NCI-H345 (cell line): ENCODE results near the gene EML4.
A peak's percentile ranks its signal among the peaks of the same experiment; 100 is the strongest.

Experiments used
- DNase-seq: peaks from one replicate; lab custom pipeline; 2025; lab: John Stamatoyannopoulos, UW

Gene EML4

DNA sequence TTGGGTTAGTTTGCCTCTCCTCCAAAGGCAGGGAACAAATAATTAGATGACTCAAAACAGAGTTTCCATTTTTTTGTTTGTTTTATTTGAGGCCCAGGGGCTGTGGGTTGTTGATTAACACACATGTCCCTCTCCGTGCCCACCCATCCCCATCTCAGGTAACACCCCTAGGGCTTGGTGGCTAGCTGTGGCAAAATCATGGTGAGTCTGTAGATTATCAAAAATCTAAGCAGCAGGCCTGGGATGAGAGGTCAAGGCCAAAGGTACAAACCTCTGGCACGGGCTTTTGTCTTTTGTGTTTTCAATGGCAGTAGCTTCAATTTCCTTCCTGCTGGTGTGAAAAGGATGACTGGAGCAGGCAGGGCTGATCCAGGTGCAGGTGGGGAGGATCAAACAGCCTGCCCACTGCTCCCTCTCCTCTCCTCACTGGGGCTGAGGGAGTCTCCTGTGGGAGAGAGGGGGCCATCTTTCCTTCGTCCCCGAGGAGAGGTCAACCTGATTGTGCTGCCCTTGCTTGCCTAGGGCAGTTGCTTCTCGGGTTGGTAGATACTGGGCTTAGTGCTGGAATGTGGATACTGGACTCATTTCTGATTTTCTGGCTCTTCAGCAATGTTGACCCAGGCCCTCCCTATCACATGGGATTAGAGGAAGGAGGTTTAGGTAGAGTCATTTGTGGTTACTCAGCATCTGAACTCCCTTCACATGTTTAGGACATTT is 31.9 kb upstream of the EML4 start:
- DNase-seq, result no peak

DNA sequence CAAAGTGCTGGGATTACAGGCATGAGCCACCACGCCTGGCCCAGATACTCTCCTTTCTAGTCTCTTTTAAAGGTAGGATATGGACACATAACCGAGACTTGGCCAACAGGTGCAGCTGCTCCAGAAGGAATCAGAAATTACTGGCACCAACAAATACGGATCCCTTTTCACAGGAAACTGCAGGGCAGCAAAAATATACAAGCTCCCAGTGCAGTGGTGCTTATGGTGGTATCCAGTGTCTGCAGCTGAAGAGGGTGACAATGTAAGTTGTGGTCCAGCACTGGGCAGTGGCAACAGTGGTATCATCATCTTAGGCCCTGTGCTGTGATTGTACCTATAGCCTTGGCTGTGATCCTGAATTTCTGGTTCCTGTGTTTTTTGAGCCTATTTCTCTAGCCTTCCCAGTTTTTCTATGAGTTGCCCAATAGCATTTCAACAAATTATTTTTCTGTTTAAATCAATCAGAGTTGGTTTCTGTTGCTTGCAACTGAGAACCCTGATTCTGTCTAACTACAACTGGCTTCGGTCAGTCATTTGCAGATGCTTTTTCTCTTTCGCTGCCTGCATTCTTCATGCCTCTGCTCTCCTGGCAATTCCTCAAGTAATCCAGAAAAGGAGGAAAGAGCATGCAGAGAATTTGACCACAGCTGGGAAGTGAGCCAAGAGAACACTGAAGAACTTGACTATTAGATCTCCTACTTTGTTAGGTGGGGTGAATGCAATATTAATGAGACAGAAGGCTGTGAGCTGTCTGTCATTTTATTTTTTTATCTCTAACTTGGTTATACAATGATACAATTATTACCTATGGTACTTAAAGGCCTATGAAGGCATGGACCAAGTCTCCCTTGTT is 30.8 kb upstream of the EML4 start:
- DNase-seq, result no peak

DNA sequence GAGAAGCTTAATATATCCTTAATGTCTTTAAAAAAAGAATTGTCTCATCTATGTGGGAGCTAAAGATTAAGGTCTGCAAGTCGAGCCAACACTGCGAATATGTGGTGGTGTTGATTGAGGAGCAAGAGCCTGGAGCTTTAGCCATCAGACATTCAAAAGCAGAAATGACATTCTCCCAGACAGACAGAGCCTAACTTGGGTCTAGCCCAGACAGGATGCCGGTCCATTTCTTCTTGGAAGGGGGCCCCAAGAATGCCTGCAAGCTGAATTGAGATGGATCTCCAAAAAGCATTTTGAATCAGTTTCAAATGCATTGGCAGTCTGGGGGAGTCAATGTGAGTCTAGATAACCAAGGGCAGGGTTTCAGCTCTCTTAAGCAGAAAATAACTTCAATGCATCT is 30.1 kb upstream of the EML4 start:
- DNase-seq, result no peak

DNA sequence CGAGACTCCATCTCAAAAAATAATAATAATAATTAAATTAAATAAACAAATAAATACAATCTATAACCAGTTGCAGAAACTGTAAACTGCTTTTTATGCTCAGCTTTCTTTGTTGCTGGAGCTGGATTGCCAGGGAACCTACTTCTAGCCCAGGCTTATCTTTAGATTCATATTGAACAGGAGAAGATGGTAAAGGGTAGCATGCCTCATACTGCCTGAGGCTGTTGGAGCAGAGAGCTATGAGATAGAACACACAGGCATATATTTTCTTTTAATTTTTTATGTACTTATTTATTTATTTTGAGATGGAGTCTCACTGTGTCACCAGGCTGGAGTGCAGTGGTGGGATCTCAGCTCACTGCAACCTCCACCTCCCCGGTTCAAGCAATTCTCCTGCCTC is 28.7 kb upstream of the EML4 start:
- DNase-seq, result no peak

DNA sequence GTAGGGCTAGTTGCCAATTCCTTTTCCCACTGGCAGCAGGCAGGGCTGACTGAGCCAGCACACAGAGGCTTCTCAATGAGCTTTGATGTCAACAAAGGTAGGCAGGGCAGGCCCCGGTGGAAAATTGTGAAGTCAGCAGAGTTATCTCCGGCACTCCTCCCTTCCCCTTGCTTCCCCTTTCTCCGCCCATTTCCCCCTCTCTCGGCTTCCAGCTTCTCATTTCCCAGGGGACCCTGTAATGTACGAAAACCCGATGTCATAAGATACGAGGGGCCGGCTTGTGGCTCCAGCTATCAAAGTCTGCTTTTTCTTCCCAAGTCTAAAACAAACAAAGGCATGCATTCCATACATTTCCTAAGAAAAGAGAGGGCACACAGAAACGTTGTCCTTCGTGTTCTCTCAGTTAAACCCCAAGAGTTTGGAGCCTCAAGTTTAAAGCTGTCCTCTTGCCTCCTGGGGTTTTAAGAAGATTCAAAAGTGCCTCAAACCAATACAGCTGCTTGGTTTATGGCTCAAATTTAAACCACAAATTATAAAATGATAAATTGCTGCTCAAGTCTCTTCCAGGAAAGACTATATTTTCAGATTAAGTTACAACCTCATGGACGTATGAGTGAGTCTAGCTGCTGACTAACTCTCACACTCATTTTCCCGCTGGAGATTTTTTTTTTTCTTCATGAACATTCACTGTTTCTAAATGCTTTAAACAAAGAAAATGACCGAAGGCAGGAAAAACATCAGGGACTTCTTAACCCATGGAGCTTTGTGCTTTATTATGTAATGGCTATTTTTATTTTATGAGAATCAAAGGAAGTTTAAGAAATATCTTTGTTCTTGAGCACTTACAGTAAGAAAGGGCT is 27.2 kb upstream of the EML4 start:
- peak; percentile 53 for DNase-seq

DNA sequence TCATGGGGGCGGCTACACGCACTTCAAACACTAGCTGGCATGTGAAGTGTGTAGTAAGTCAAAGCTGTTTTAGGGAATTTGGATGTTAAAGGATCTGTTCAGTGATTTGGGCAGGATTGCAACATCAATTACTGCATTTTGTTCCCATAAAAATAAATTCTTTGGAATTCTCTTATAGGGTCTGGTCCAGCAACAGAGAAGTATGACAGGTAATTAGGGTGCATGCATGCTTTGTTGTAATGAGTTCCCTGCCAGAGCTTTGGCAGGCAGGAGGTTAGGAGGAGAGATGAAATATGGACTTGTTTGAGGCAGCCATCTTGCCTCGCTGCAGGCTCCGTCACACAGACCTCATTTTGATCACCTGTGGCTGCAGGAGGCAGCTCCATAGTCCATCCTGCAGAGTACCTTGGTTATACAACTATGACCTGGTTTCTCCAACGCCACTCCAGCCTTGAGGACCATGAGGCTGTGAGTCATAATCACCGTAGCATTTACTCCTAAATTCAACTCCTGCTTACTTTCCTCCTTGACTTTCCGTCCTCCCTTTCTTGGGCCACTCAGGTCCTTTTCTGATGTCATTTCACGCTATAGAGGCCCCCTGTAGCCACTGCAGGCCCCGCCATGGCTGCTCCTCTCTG is 26.5 kb upstream of the EML4 start:
- DNase-seq, result no peak

DNA sequence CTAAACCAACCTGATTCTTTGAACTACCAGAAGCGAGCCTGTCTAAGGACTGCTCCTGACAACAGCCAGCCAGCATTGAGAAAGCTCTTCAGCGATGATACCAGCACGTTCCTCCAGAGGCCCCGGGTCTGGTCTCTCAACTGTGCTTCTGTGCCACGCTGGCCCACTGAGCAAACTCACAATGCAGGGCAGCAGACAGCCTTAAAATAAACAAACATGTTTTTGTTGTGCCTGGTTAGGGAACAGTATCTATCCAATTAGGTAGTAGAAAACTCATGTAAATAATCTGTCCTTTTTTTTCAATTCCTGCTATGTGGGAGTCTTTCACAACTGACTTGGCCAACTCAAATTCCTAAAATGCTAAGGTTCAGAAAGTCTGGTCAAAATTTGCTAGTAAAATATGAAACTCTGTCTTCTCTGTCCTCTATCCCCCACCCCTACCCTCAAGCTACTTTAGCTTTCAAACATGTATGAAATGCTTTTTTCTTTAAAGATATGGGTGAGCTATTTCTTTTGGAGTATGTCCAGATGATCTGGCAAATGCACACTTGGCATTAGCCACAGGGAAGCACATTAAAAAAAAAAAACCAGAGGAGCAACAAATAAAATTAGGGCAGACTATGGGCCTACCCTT is 21.4 kb upstream of the EML4 start:
- no peak for DNase-seq

DNA sequence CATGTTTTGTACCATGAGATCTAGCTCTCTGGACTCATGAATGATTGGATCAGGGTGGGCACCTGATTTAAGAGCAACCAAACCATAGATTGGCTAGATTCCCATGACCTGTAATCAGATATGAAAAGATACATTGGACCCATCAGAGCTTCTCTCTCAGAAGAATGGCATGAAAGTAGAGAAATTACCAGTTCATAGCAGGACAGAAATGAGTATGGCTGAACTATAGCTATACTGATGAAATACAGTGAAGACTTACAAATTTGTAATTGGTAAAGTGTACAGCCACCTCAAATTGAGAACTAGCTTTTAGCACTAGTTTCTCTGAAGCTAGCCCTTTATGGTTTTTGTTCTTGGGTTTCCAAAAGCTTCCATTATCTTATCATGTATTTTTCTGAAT is 19.0 kb upstream of the EML4 start:
- DNase-seq, result no peak

DNA sequence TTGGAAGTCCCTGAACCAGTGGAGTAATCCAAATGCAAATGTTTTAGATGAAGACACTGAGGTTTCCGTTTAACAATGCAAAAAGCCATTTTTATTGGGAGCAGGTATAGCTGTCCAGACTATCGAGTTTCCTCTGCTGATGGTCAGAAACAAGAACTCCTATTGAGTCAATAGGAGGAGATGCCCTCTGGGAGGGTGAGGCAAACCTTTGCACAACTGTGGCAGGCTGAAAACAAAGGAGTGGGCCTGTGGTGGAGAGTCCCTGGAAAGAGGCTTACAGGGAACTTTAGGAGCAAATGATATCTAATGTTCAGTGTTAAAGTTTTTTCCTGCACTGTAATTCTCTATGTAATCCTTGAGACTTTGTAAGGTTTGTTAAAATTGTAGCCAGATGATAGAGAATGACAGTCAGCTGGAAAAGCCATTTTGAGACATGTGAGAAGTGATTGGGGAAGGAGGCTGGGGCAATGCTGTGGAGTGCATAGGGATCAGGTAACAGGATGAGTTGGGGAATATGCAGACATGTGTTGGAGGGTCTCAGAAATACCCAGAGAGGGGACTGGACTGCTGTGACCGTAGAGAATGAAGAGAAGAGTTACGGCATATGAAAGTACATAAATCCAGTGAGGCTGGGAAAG is 15.1 kb upstream of the EML4 start:
- DNase-seq, result no peak

DNA sequence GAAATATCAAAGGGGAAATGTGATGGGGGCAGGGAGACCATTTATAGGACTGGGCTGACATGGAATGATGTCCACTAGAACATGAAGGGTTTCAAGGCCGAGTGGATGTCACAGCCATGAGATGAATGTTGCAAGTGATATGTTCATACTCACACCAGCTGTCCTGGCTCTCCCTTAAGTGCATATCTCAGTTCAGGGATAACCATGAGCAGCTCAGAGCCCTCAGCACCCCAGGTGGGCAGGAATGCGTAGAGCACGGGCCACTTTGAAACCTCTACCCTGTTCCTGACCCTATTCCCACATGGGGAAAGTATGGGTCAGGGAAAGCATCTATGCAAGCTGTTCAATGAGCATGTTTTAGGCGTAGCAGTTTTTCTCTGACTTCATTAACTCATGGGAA is 12.4 kb upstream of the EML4 start:
- no peak for DNase-seq

DNA sequence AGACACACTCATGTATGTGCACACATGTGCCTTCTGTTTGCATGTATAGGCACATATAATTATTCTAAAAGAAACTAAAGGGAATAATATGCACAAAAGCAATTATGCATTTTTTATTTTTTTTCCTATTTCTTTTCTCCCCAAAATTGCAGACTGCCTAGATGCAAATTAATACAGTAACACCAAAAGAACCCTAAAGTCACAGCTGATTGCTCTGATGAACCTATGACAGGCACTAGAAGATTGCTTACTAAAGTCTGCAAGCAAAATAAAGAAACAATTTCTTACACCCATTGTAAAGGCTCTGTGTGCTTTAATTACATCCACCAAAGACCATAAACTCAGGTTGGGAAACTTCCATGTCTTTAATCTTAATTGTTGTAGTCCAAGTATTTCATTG is 7.7 kb upstream of the EML4 start:
- DNase-seq, result no peak

DNA sequence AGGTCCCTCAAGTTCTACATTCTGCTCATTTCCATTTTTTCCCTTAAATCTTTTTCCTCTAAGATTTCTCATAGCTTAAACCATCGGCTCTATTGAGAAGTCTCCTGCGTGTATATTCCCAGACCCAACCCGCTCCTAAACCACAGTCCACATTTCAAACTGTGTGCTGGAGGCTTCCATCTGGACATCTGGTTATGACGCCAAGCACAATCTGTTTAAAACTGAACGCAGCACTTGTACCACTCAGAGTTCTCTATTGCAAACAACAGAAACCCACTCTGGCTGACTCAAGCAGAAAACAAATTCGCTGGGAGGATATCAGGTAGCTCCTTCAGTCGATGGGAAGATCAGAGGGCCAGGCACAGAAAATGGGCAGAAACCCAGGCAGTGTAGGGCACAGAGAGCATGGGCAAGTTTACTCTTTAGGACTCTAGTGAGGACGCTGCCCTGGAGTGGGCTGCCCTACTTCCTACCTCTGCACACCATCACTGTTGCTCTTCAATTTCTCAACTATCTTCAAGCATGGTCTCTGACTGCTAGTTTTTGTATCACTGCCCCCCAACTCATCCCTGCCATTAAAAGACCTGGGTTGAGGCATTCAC is 5.6 kb upstream of the EML4 start:
- DNase-seq, result no peak

DNA sequence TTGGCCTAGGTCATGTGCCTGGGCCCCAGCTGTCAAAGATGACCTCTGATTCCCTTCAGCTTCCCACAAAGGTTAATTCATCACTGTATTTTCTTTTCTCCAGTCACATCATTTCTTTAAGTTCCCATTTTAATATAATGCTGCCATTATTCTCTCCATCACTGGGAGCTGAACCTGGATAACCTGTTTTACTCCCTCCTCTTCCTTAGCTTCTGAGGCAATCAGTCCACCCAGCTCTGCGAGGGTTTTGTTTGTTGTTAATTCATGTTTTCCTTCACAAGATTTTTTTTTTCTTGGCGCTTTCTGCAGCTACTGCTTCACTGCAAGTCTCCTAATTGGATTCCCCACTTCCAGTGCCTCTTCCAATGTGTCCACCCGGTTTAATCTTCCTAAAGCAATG is 5.1 kb upstream of the EML4 start:
- DNase-seq, result no peak

DNA sequence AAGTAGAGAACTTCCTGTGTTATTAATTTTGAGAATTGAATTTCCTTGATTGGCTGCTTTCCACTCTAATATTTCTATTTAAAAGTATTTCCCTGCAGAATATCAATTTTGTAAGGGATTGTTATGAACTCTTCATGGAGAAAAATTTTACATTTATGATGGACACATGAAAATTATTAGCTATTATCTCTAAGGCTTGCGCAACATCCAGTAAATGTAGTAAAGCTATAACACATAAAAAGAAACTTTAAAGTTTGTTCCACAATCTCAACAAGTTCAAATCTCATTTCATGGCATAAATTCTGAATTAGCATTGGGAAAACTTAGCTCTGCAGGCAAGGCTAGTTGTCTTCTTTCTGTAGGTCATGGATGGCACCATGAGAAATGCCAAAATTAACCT is 4.2 kb upstream of the EML4 start:
- DNase-seq, result no peak

DNA sequence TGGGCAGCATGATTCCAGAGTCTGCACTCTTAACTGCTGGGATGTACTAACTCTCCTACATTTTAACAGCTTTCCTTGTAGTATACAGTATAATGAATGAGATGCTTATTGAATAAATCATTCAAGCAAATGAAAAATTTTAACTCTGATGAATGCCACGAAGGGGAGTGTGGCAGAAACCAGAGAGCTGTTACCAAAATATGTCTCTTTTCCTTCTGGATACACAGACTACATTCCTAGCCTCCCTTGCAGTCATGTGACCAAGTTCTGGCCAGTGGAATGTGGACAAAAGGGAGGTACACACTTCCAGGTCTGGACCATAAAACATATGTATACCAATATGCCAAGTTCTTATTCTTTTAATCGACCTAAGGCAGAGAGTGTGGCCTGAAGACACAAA is 1.7 kb upstream of the EML4 start:
- DNase-seq, result no peak

DNA sequence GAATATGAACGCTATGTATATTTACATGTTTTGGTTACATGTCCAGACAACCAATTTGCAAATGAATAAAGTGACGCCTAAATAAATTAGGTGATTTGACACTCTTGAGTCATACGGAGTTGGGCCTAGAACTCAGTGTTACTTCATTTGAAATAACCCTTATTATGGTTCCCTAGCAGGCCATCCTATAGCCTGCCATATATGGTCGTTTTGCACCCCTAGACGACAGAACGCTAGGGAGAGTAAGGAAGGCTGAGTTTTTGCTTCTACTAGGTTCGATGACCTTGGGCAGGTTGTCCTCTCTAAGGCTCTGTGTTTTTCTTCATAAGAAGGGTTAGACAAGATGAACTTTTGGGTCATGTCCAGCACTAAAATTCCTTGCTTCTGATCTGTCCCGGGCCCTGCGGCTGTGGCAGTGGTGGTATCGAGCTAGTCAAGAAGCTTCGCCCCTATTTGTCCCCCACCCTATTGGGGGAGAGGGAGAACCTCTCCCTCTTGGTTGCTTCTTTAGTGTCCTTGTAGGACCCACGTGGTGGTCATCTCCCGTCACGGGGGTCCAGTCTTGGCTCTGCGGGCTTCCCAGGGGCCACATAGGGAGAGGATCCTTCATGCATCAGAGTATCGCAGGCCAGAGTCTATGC is 574 bp upstream of the EML4 start:
- no peak for DNase-seq

DNA sequence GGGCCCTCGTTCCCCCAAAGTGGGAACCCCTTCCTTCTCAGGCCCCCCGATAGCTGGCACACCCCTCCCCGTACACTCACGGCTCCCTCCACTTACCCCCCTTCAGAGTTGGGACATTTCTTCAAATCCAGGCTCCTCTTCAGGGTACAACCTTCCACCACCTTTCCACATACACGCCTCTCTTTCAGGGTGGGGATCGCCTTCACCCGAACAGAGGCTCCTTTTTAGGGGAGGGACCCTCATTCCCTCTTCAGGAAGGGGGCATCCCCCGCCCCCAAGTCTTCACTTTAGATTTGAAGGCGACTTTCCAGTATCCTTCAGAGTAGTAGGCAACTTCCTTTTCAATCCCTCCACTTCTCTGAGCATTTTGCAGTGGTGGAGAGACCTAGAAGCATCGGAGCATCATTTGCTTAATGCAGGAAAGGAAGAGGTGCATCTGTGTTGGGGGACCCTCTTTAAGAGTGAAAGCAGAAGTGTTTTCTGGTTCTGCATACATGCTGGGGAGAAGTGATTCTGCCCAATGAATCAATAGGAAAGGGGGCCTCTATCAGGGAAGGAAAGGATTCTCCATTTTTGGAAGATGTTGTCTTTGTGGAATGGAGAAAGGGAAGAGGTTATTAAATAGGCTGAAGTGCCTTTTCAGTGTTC is 845 bp downstream of the EML4 start:
- no peak for DNase-seq

DNA sequence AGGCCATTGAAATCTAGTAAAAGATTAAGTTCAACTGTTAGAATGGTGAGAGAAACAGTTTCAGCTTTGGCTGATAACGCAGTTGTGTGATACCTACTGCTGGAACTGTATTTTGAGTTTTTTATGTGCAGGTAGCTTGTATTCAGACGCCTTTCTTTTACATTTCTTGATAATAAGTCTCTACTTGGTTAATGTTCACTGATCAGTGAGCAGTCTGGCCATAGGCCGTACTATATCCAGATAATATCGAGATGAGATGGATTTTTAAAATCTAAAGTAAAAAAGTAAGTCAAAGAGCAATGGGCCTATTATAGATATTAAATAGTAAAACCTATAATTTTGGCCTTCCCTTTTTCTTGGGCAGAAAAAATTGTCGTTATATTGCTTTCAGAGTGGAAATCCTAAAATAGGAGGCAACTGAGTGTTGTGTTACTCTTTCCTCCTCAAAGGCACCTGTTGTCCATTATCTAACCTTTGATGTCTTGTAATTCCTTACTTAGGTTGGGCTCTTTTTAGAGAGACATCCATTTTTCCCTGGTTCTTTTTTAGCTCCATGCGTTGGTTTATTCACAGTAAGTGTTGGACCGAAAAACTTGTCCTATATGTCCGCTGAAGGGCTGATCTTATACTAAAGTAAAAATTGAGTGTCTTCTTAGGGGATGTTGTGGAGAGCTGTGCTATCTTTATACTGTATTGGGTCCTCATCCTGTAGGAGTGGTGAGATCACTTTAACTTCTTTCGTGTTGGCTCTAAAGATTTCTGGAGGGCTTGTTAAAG is 1.7 kb downstream of the EML4 start:
- no peak for DNase-seq

DNA sequence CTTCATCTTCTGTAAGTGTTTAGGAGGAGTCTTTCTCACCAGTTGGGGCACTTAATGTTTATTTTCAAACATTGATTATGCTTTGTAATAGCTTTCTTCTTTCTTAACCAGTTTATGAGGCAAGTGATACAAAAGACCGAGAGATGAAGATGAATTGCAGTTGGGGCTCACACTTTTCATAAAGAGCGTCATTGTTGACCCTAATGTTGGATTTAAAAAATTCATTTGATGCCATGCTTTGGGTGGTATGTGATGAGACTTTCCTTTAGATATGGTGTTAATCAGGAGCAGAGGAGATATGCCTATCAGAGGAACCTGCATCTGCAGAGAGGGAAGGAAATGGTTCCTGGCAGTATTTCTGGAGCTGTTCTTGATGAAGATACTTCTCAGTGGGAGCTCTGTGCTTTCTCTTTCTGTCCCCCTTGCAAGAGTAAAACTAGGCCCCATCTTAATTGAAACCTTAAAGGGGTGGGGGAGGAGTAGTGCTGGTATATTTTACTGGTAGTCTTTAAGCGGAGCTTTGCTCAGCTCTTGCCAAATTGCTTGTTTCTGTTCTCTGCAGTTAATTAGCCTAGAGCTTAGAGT is 2.3 kb downstream of the EML4 start:
- no peak for DNase-seq
